Measurements from ENCODE around the gene TGM2. TPM values are rescaled to one million over a fixed set of nuclear protein-coding genes. Genes with fewer than 3 reads are reported as not detected.

The TGM2 gene
- total RNA-seq, 4 donors from 2014 or later: 31.4 to 216 (median 145) TPM

DNA sequence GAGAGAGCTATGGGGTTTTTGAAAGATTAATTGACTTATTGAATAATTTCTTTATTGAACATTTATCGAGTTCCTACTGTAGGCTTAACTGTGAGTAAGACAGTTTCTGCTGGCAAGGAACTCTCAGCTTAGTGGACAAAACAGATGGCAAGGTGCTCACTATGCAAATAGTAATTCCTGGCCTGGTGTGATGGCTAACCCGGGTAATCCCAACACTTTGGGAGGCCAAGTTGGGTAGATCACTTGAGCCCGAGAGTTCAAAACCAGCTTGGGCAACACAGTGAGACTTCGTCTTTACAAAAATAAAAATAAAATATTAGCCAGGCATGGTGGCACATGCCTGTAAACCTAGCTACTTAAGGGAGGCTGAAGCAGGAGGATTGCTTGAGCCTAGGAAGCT, 13.5 kb upstream of the TGM2 start:
- Histone ChIP-seq H3K4me1 (no peaks in the 10 kb centered on the region), H3K4me3 (no peak overlapping the region), H3K27me3 (no peaks in the 10 kb centered on the region), H3K27ac (no peak overlapping the region), H3K36me3 (no peaks in the 10 kb centered on the region), H3K9me3 (no peaks in the 10 kb centered on the region)
- no peak for DNase-seq
- no peak for TF ChIP-seq POLR2A (IDR thresholded peaks at IDR 0.05)
- TF ChIP-seq, protein P1, sequence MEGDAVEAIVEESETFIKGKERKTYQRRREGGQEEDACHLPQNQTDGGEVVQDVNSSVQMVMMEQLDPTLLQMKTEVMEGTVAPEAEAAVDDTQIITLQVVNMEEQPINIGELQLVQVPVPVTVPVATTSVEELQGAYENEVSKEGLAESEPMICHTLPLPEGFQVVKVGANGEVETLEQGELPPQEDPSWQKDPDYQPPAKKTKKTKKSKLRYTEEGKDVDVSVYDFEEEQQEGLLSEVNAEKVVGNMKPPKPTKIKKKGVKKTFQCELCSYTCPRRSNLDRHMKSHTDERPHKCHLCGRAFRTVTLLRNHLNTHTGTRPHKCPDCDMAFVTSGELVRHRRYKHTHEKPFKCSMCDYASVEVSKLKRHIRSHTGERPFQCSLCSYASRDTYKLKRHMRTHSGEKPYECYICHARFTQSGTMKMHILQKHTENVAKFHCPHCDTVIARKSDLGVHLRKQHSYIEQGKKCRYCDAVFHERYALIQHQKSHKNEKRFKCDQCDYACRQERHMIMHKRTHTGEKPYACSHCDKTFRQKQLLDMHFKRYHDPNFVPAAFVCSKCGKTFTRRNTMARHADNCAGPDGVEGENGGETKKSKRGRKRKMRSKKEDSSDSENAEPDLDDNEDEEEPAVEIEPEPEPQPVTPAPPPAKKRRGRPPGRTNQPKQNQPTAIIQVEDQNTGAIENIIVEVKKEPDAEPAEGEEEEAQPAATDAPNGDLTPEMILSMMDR (IDR thresholded peaks at IDR 0.05): no peak

DNA sequence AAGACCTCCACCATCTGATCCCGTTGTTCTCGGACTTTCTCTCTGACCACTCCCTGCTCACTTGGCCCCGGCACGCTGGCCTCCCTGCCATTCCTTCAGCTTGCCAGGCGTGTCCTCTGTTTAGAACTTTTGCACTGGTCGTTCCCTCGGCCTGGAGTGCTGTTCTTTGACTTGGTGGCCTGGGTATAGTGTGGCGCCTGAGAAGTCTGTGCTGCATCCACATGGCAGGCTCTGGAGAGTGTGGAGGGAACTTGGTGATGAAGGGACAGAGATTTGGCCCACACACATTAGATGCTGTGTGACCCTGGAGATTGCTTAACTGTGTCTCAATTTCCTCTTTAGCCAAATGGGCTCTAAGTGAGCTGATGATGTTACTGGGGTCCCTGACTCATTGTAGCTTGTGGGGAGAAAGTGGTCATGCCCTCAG, 13.0 kb upstream of the TGM2 start:
- no peak for TF ChIP-seq POLR2A (IDR thresholded peaks at IDR 0.05)
- TF ChIP-seq, protein P1 (IDR thresholded peaks at IDR 0.05): no peak

DNA sequence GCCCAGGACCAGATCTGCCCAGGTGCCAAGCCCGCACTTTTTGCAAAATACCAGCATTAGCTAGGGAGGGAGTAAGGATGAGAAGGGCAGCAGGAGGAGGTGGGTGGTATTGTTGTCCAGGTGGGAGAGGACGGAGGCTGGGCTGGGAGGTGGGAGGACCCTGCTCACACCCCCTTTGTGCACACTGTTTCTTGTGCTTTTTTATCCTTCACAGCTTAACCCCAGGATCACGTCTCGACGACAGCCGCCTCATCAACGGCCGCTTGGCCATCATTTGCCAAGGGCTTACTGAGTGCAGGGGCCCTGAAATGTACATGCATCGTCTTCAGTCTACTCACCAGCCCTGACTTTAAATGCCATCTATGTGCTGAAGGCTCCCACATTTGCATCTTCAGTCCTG, 12.1 kb upstream of the TGM2 start:
- Histone ChIP-seq H3K9me3 (no peaks in the 10 kb centered on the region), H3K4me3 (no peak overlapping the region), H3K27me3 (no peaks in the 10 kb centered on the region), H3K4me1 (peaks cover 0 to 6% (median 0%) of the 10 kb centered on the region in 4 donors), H3K27ac (no peak overlapping the region), H3K36me3 (no peaks in the 10 kb centered on the region)
- TF ChIP-seq, protein P1 (IDR thresholded peaks at IDR 0.05): no peak
- TF ChIP-seq POLR2A (IDR thresholded peaks at IDR 0.05): no peak
- DNase-seq: no peak

More for the DNA sequence above, 13.0 kb upstream of the TGM2 start:
- Histone ChIP-seq H3K4me3 (no peak overlapping the region), H3K27me3 (no peaks in the 10 kb centered on the region), H3K27ac (no peak overlapping the region), H3K36me3 (no peaks in the 10 kb centered on the region), H3K9me3 (no peaks in the 10 kb centered on the region), H3K4me1 (peaks cover 0 to 5% (median 0%) of the 10 kb centered on the region in 4 donors)
- DNase-seq: no peak

DNA sequence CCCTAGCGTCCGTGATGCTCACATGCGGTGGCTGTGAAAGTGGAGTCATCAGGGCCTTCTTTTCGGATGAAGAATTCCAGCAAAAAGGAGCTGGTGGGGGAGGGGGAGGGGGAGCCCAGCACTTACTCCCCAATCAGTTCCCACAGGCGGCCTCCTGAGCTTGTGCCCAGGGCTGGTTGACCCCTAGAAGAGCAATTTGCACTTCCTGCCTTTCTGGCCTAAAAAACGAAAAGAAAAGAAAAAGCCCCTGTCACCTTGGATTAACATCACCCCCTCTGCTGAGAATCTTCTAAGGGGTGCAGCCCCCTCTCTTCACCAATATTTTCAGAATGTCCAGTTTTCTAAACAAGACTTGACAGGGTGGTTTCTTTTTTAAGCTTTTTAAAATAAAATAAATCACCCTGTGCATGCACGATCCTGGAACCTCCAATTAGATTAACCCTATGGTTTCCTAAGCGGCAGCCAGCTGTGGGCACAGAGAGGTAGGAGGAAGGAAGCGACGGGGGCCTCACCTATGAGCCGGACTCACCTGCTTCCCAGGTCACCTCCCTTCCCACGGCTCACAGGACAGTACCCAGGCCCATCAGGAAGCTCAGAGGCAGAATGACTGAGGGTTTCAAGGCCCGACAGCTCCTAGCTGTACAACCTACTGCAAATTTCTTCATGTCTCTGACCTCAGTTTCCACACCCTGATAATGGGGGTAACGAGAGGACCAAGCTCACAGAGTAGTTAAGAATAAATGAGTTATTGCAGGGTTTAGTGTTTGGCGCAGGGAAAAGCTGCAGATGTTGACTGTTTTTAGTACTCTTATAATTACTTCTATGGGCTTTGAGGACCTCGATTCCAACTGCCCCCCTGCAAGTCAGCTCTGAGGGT, 10.5 kb upstream of the TGM2 start:
- peaks cover 0 to 6% (median 0%) of the 10 kb centered on the region in 4 donors for H3K4me1 ChIP-seq
- TF ChIP-seq, protein P1 (IDR thresholded peaks at IDR 0.05): no peak
- TF ChIP-seq POLR2A (IDR thresholded peaks at IDR 0.05): no peak
- H3K36me3 ChIP-seq: no peaks in the 10 kb centered on the region
- no peaks in the 10 kb centered on the region for H3K27me3 ChIP-seq
- no peaks in the 10 kb centered on the region for H3K9me3 ChIP-seq
- no peak for DNase-seq
- H3K4me3 ChIP-seq: no peak overlapping the region
- no peak overlapping the region for H3K27ac ChIP-seq

DNA sequence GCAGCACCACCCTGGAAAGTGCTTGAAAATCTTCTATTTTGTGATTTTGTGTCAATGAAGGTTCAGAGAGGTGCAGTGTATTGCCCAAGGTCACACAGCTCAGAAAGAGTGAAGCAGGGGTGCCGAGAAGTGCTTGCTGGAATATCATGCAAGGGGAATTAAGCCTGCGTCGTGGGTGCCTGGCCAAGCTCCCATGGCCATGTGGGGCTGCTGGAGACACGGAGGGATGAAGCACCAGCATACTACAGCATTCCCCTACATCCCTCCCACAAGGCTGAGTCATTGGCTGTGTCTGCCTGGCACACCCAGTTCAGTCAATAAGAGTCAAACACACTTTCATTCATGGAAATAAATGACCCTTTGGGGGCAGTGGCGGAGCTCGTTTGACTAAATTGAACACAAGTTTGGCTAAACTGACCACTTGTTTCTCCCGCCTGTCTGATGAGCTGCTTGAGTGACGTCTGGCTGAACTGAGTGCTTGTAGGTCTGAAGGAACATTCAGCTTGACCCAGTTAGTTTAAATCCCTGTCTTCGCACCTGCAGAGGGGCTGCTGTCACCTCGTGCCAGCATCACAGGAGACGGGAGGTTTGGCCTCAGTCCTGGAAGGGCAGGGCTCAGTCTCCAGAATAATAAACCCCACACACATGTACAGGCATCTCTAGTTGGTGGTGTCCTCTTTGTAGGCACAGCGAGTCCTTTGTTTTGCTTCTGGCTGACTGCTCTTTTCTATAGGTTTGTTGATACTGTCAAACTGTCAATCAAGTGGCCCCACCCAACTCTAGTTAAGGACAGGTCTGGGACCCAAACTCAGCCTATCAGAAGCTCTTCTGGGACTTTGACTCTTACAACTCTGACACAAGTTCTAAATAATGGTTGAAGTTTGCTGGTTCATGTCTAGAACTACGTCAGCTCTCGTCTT, 8.4 kb upstream of the TGM2 start:
- peak in 2 of 3 donors; percentile 51 to 67 for DNase-seq
- no peaks in the 10 kb centered on the region for H3K36me3 ChIP-seq
- no peak overlapping the region for H3K4me3 ChIP-seq
- H3K9me3 ChIP-seq: no peaks in the 10 kb centered on the region
- H3K27me3 ChIP-seq: no peaks in the 10 kb centered on the region
- H3K27ac ChIP-seq: no peak overlapping the region
- peaks cover 0 to 10% (median 0%) of the 10 kb centered on the region in 4 donors for H3K4me1 ChIP-seq
- no peak for TF ChIP-seq POLR2A (IDR thresholded peaks at IDR 0.05)
- TF ChIP-seq, protein P1 (IDR thresholded peaks at IDR 0.05): no peak
